DMS53 treated with DMSO at 0.1 percent for 48 hours (cell line): ENCODE results near the gene ZNF142.
A peak's percentile ranks its signal among the peaks of the same experiment; 100 is the strongest.

Experiments
- DNase-seq: peaks from one replicate; lab custom pipeline; 2025; ENCODE audit not compliant: unreplicated experiment; lab: John Stamatoyannopoulos, UW

The ZNF142 gene

DNA sequence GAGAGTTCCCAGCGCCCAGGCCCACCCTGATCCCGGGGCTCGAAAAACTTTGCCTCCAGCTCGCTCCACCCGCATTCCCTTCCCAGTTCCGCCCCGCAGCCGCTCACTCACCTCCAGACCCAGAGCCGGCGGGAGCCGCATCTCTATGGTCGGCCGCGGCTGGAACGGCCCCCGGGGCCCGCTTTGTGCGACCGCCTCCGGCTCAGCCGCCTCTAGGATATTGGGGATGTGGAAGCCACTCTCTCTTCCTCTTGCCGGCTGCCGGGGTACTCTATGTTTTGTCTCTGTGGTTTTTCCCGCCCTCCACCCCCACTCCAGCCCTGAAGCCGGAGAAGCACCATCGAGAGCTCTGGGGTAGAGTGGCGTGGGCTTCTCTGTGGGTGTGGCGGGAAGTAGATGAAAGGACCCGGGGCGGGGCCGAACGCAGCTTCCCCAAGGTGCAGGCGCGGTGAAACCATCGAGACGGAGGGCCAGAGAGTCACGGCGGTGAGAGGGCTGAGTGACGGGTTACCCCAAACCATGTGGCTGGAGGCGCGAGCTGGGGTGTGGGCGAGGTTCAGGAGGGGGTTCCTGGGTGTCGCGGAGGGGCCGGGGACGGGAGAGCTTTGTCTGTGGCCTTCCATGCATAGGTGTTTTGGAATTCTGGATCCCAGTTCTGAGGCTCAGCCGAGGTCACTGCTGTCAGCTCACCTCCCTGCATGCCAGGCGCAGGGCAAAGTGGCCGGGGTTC is at the start of gene ZNF142, which contains the start of gene BCS1L:
Gene ZNF142, minus strand, starts transcription at position 366 of the 730 bp plus-strand sequence. CDS start 3,194 bp downstream, outside the sequence.
Gene BCS1L, plus strand, starts transcription at position 426 of the 730 bp plus-strand sequence. CDS start 1,305 bp downstream, outside the sequence.
- DNase-seq, result peak; percentile 57

DNA sequence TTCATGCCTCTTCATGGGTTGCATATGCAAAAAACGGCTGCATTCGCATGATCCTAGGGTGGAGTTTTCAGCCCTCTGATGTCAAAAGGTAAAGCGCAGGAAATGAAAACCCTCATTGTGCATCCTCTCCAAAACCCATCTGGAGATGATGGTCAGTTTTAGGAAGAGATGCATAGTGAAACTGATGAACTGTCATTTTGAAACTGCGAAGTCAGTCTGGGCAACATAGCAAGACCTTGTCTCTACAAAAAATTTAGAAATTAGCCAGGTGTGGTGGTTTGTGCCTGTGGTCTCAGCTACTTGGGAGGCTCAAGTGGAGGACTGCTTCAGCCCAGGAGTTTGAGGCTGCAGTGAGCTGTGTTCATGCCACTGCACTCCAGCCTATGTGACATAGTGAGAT is 48.7 kb upstream of the ZNF142 start:
- no peak for DNase-seq

- no peak for DNase-seq
Observed at GRCh38 chr2:218703341-218703740, 43.9 kb upstream of the ZNF142 start.

GRCh38 chr2:218701806-218702205 is 42.4 kb upstream of the ZNF142 start:
- DNase-seq, result no peak

DNA sequence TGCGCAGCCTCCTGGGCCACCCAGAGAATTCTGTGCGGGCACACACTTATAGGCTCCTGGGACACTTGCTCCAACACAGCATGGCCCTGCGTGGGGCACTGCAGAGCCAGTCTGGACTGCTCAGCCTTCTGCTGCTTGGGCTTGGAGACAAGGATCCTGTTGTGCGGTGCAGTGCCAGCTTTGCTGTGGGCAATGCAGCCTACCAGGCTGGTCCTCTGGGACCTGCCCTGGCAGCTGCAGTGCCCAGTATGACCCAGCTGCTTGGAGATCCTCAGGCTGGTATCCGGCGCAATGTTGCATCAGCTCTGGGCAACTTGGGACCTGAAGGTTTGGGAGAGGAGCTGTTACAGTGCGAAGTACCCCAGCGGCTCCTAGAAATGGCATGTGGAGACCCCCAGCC is 39.5 kb upstream of the ZNF142 start:
- no peak for DNase-seq

- DNase-seq, result no peak
Observed at GRCh38 chr2:218694405-218695145, 35.2 kb upstream of the ZNF142 start.

DNA sequence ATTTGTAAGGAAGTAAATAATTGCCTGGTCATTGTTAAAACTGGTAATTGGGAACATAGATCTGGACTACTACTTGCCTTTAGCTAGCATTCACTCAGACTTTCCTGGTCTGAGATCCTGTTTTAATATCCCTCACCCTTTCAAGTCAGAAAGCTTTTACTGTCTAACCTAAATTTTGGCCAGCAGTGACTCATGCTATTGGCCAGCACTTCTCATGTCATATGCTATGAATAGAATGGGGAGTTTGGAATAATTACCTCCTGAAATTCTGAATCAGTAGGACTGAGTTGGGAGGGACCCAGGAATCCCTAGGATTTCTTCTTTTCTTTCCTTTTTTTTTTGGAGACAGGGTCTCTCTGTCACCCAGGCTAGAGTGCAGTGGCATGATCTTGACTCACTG is 31.8 kb upstream of the ZNF142 start:
- no peak for DNase-seq

- DNase-seq, result peak; percentile 37
Observed at GRCh38 chr2:218687400-218688060, 28.1 kb upstream of the ZNF142 start.

DNA sequence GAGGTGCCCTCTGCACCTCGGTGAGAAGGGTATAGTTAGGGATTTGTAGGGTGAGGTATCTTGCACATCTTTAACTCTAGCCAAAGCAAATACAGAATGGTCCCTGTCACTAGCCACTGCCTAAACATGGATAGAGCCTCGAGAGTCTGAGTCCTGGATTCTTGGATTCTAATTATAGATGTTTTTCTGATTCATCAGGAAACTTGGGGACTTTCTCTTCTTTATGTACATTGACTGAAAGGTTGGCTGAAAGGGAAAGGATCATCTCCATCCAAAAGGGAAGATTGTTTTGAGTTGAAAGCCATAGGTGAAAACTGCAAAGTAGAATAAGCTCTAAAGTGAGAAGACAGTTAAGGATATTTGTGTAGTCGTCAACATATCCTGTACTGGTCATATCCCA is 20.6 kb upstream of the ZNF142 start:
- DNase-seq, result no peak

DNA sequence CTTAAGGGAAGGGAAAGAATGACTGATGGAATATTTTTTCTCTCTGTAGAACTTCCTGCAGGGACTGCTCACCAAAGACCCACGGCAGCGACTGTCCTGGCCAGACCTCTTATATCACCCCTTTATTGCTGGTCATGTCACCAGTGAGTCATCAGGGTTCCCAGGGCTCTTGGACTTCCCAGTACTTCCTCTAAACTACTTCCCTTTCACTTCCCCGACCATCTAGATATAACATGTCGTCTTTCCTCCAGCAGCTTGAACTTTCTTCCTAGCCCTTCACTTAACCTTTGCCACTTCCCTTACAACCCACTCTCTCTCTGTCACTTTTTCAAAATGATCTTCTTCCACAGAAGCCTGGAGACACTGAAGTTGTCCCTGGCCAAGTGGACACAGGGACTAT is 19.7 kb upstream of the ZNF142 start:
- no peak for DNase-seq

DNA sequence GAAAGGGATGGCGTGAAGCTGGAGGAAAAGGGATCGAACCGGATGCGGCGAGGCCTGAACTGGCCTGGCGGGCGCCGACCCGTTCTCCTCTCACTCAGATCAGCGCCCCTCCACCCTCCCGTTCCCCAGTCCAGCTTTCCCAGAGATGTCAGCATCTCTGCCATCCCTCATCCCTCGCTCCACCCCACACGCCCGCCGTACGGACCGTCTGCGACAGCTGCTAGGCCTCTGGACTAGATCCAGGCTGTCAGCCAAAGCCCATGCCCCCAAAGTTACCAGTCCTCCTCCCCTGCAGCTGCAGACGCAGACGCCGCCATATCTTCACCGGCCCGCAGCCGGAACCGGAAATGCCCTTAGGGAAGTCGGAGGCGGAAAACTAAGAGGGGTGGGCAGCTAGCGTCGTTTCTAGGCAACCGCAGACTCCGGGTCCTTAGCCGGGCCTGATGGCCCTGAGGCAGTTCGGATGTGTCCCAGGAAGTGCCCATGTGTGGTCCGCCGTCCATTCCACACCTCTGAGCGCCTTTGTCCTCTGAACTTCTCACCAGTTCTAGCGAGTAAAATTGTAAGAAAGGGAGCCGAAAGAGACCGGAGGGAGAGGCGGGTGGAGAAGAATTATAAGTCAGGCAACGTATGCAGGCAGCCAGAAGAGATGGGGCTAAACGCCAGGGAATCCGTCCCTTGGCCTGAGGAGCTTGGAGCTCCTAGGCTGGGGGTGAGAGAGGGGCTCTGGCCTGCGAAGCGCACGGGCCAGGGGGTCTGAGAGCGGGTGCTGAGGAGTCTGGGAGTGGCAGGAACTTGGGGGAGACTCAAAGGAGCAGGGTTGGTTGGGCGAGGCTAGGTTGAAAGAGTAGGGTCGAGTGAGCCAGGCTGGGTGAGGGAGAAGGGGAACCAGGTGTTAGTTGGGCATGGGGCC is 12.5 kb upstream of the ZNF142 start, which contains the start of the genes RNF25 and STK36:
Gene RNF25, minus strand, starts transcription at position 349 of the 913 bp plus-strand sequence. Its CDS starts 32 bp downstream, at position 317.
Gene STK36, plus strand, starts transcription at position 433 of the 913 bp plus-strand sequence. CDS start 744 bp downstream, outside the sequence.
- DNase-seq, result peak; percentile 65

DNA sequence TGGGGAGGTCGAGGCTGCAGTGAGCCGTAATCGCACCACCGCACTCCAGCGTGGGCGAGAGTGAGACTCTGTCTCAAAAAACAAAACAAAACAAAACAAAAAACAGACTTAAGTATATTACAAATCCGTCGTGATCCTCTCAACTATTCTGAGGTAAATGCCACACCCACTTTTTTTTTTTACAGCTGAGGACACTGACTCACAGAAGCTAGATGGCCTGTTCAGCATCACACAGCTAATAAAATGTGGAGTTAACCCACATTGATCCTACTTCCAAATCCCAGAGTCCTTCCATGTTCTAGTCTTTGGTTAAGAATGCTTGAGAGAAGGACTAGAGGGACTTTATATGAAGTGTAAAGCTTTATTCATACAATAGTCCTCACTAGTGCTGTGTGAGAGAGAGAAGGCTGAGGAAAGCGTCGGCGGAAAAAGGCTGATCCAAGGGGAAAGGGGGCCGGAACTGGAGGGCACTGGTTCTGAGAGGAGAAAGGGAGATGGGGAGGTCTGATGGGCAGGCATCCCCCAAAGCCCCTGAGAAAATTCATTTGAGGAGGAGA is 11.8 kb upstream of the ZNF142 start:
- DNase-seq, result no peak

GRCh38 chr2:218664653-218665052 is 5.2 kb upstream of the ZNF142 start:
- no peak for DNase-seq

GRCh38 chr2:218663901-218664300 is 4.5 kb upstream of the ZNF142 start:
- DNase-seq, result no peak

- DNase-seq, result no peak
Observed at GRCh38 chr2:218662827-218663226, 3.4 kb upstream of the ZNF142 start.

DNA sequence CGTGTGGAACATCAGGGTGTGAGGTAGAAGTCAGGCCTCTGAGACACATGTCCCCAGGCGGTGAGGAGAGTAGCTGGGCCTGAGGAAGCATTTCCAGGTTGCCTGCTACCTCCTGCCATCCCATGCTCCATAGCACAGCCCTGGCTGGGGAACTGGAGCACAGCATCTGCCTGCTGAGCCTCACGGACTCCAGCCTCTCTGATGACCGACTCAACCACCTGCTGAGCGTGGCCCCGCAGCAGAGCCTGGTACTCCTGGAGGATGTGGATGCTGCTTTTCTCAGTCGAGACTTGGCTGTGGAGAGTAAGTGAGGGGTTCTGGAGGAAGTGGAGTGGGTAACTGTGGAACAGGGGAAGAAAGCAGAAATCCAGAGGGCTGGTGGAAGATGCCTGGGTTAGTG is 3.0 kb upstream of the ZNF142 start:
- DNase-seq, result no peak

GRCh38 chr2:218659988-218660358 is 550 bp upstream of the ZNF142 start:
- no peak for DNase-seq

GRCh38 chr2:218658671-218659257 is 659 bp downstream of the ZNF142 start:
- peak; percentile 11 for DNase-seq

- no peak for DNase-seq
Observed at GRCh38 chr2:218655751-218656150, 3.7 kb downstream of the ZNF142 start.

GRCh38 chr2:218648787-218649100 is 10.7 kb downstream of the ZNF142 start:
- no peak for DNase-seq
